ENCODE data around the gene GCGR. TPM values are rescaled to one million over a fixed set of nuclear protein-coding genes. Genes with fewer than 3 reads are reported as not detected.

GCGR gene
- polyA plus RNA-seq, 1 donor from 2014 or later = not detected

- Histone ChIP-seq H3K4me2 (ENCODE audit: low read length) (no peak overlapping the region), H3K27ac (ENCODE audit: low read length) (no peak overlapping the region), H3K79me2 (replicated peaks; ENCODE audit: insufficient read depth, low read length) (no peaks in the 10 kb centered on the region), H3K9me3 (ENCODE audit: low read length) (no peaks in the 10 kb centered on the region), H3K4me3 (ENCODE audit: low read length) (no peak overlapping the region), H3K9me2 (ENCODE audit: insufficient read depth, low read length) (no peaks in the 10 kb centered on the region), H3K36me3 (ENCODE audit: insufficient read depth, low read length) (no peaks in the 10 kb centered on the region), H2AFZ (ENCODE audit: low read depth, low read length) (no peak overlapping the region), H3K27me3 (ENCODE audit: insufficient read depth, low read depth, low read length) (no peaks in the 10 kb centered on the region), H4K20me1 (ENCODE audit: insufficient read depth) (no peaks in the 10 kb centered on the region), H3K9ac (ENCODE audit: low read length) (no peak overlapping the region), H3F3A (ENCODE audit: insufficient read depth, low read length, poor library complexity, severe bottlenecking) (no peaks in the 10 kb centered on the region)
- no peak for TF ChIP-seq CTCF (IDR thresholded peaks at IDR 0.05; ENCODE audit: poor library complexity, severe bottlenecking)
- TF ChIP-seq EP300 (conservative IDR thresholded peaks at IDR 0.05; ENCODE audit: poor library complexity, severe bottlenecking) = no peak
- no peak for TF ChIP-seq POLR2AphosphoS5 (IDR thresholded peaks at IDR 0.05)
- TF ChIP-seq REST (IDR thresholded peaks at IDR 0.05; ENCODE audit: borderline replicate concordance) = no peak
- no peak for TF ChIP-seq RAD21 (conservative IDR thresholded peaks at IDR 0.05)
- no peak for TF ChIP-seq TAF1 (IDR thresholded peaks at IDR 0.05; ENCODE audit: low read depth)
- TF ChIP-seq MXI1 (conservative IDR thresholded peaks at IDR 0.05; ENCODE audit: poor library complexity, severe bottlenecking) = no peak
- no peak for TF ChIP-seq SMC3 (conservative IDR thresholded peaks at IDR 0.05; ENCODE audit: poor library complexity)
Observed at GRCh38 chr17:81813371-81813684, 9.4 kb downstream of the GCGR start.

DNA sequence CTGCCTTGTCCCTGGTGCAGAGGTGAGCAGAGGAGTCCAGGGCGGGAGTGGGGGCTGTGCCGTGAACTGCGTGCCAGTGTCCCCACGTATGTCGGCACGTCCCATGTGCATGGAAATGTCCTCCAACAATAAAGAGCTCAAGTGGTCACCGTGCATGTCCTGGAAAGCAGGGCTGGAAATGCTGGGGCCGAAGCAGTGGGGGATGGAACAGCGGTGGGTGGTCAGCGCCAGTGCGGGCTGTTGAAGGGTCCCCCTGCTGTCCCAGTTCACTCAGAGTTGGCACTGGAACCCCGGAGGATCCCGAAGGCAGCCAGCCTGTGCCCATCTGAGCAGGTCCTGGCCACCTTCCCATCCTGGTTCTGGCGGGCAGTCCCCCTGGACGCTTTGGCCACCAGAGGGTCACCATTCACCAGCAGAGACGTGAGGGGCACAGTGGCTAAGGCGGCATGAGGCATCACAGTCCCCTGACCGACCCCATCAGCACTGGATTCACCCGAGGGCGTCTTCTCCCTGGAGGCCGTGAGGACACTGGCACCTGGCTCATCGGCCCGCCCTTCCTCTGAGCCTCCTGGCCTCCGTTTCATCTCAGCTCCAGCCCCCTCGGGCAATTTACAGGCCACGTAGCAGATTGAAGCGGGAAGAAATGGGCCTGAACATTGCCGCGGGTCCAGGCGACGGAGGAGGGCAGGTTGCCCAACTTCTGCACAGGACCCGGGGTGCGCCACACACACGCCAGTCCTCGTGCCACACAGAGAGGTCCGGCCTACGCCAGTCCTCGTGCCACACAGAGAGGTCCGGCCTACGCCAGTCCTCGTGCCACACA lies 10.1 kb downstream of the GCGR start:
- Histone ChIP-seq H4K20me1 (ENCODE audit: insufficient read depth) (no peaks in the 10 kb centered on the region), H3K9ac (ENCODE audit: low read length) (no peak overlapping the region), H3K36me3 (ENCODE audit: insufficient read depth, low read length) (no peaks in the 10 kb centered on the region), H3K4me3 (ENCODE audit: low read length) (no peak overlapping the region), H2AFZ (ENCODE audit: low read depth, low read length) (no peak overlapping the region), H3K9me2 (ENCODE audit: insufficient read depth, low read length) (no peaks in the 10 kb centered on the region), H3K27ac (ENCODE audit: low read length) (no peak overlapping the region), H3K9me3 (ENCODE audit: low read length) (no peaks in the 10 kb centered on the region), H3F3A (ENCODE audit: insufficient read depth, low read length, poor library complexity, severe bottlenecking) (no peaks in the 10 kb centered on the region), H3K4me2 (ENCODE audit: low read length) (no peak overlapping the region), H3K27me3 (ENCODE audit: insufficient read depth, low read depth, low read length) (no peaks in the 10 kb centered on the region), H3K79me2 (replicated peaks; ENCODE audit: insufficient read depth, low read length) (no peaks in the 10 kb centered on the region)
- TF ChIP-seq EP300 (conservative IDR thresholded peaks at IDR 0.05; ENCODE audit: poor library complexity, severe bottlenecking) = no peak
- no peak for TF ChIP-seq POLR2AphosphoS5 (IDR thresholded peaks at IDR 0.05)
- no peak for TF ChIP-seq EZH2 (IDR thresholded peaks at IDR 0.05; ENCODE audit: borderline replicate concordance, insufficient read depth, low read length, poor library complexity, severe bottlenecking)
- TF ChIP-seq RAD21 (conservative IDR thresholded peaks at IDR 0.05) = no peak
- TF ChIP-seq CTCF (IDR thresholded peaks at IDR 0.05; ENCODE audit: poor library complexity, severe bottlenecking) = no peak
- no peak for TF ChIP-seq REST (IDR thresholded peaks at IDR 0.05; ENCODE audit: borderline replicate concordance)
- TF ChIP-seq TAF1 (IDR thresholded peaks at IDR 0.05; ENCODE audit: low read depth) = no peak
- TF ChIP-seq MXI1 (conservative IDR thresholded peaks at IDR 0.05; ENCODE audit: poor library complexity, severe bottlenecking) = no peak
- TF ChIP-seq SMC3 (conservative IDR thresholded peaks at IDR 0.05; ENCODE audit: poor library complexity) = no peak
